GM23248 (cell line): Measurements from ENCODE around the gene ENTPD2. TPM values are rescaled to one million over a fixed set of nuclear protein-coding genes. Genes with fewer than 3 reads are reported as not detected.

ENCODE experiments used
- DNase-seq: peaks from one replicate; pipeline ENCODE4 v3.0.0-alpha.2; 2015
- H2AFZ ChIP-seq: fragments of 200-600 bp; sonication (generic); 2 replicates; pipeline ENCODE4 v1.6.1; 2016; ENCODE audit warnings: antibody characterized with exemption
- H3F3A ChIP-seq: fragments of 200-600 bp; sonication (generic); 2 replicates; pipeline ENCODE4 v1.6.1; 2016; ENCODE audit warnings: mild to moderate bottlenecking, antibody characterized with exemption, mixed run types; ENCODE audit not compliant: insufficient read depth
- H3K27ac ChIP-seq: fragments of 200-600 bp; sonication (generic); 2 replicates; pipeline ENCODE4 v1.5.1; 2016; ENCODE audit warnings: mild to moderate bottlenecking
- H3K27me3 ChIP-seq: fragments of 200-600 bp; sonication (generic); replicated peaks from 2 replicates; pipeline ENCODE4 v1.6.1; 2016; ENCODE audit warnings: mild to moderate bottlenecking; ENCODE audit not compliant: insufficient read depth
- H3K36me3 ChIP-seq: fragments of 200-600 bp; sonication (generic); 2 replicates; pipeline ENCODE4 v1.6.1; 2016; ENCODE audit warnings: low read depth, mild to moderate bottlenecking
- H3K4me1 ChIP-seq: fragments of 200-600 bp; sonication (generic); 2 replicates; pipeline ENCODE4 v1.6.1; 2016; ENCODE audit warnings: mild to moderate bottlenecking; ENCODE audit not compliant: insufficient read depth
- H3K4me2 ChIP-seq: fragments of 200-600 bp; sonication (generic); one replicate; pipeline ENCODE4 v1.6.1; 2016; ENCODE audit warnings: mild to moderate bottlenecking; ENCODE audit not compliant: unreplicated experiment
- H3K4me3 ChIP-seq: fragments of 200-600 bp; sonication (generic); 2 replicates; pipeline ENCODE4 v1.5.1; 2016; ENCODE audit warnings: mild to moderate bottlenecking
- H3K79me2 ChIP-seq: fragments of 200-600 bp; sonication (generic); 2 replicates; pipeline ENCODE4 v1.6.1; 2016; ENCODE audit warnings: mild to moderate bottlenecking; ENCODE audit not compliant: insufficient read depth
- H3K9ac ChIP-seq: fragments of 200-600 bp; sonication (generic); 2 replicates; pipeline ENCODE4 v1.6.1; 2016; ENCODE audit warnings: mild to moderate bottlenecking
- H3K9me2 ChIP-seq: fragments of 200-600 bp; sonication (generic); 2 replicates; pipeline ENCODE4 v1.6.1; 2016; ENCODE audit warnings: mixed run types, mild to moderate bottlenecking, moderate library complexity; ENCODE audit not compliant: insufficient read depth
- H3K9me3 ChIP-seq: fragments of 200-600 bp; sonication (generic); one replicate; pipeline ENCODE4 v1.6.1; 2017; ENCODE audit warnings: low read depth
- H4K20me1 ChIP-seq: fragments of 200-600 bp; sonication (generic); 2 replicates; pipeline ENCODE4 v1.6.0; 2016; ENCODE audit not compliant: insufficient read depth
- EZH2 ChIP-seq: fragments of 200-600 bp; sonication (generic); IDR thresholded peaks from 2 replicates; pipeline ENCODE4 v1.6.1; 2018; ENCODE audit warnings: antibody characterized with exemption, mild to moderate bottlenecking; ENCODE audit not compliant: insufficient read depth, poor library complexity, severe bottlenecking
- EZH2phosphoT487 ChIP-seq: fragments of 200-600 bp; sonication (generic); IDR thresholded peaks from 2 replicates; pipeline ENCODE4 v1.6.1; 2018; ENCODE audit warnings: antibody characterized with exemption, moderate library complexity, mild to moderate bottlenecking, low read depth; ENCODE audit not compliant: insufficient read depth
- WGBS, 2 experiments: methylation state at CpG; one replicate each; pipeline ENCODE4 v1.1.6; 2015 to 2017; ENCODE audit warnings: low lambda C conversion rate in 2 of 2, low coverage in 1 of 2; ENCODE audit errors: missing lambda C conversion rate in 2 of 2; 5-methylcytosine and 5-hydroxymethylcytosine counted together
- in situ Hi-C: fragments of 300-500 bp; cut with MboI; formaldehyde crosslinking; loops from 2 replicates; pipeline ENCODE4 v1.15.0; 2020
- polyA plus RNA-seq: library from polyadenylated mRNA; unstranded; fragments of >200 nt; fragmentation: Nextera tagmentation; extraction: Ambion mirVana; gene quantifications from 2 replicates; pipeline ENCODE4 v1.2.1, GENCODE V29; 2016
- total RNA-seq: library from RNA; depleted of rRNA; stranded (reverse); fragments of >200 nt; shearing (Covaris generic); gene quantifications from 2 replicates; pipeline ENCODE4 v1.2.3, GENCODE V29; 2014

The ENTPD2 gene
- total and polyA plus RNA-seq, 2 experiments from 2014 or later = not detected

- peak overlapping the region; percentile 70 for H3K9ac ChIP-seq
- peaks cover 9% of the 10 kb centered on the region for H3K27me3 ChIP-seq
- in situ Hi-C loops = no loop called here
- TF ChIP-seq EZH2phosphoT487 (no peak), EZH2 (no peak)
- no peaks in the 10 kb centered on the region for H3F3A ChIP-seq
- no peaks in the 10 kb centered on the region for H3K9me2 ChIP-seq
- no peaks in the 10 kb centered on the region; the same call in 1 of the 2 replicates for H4K20me1 ChIP-seq
- DNase-seq = peak; percentile 80
- H3K27ac ChIP-seq = no peak overlapping the region
- peak overlapping the region; percentile 93 for H2AFZ ChIP-seq
- peaks cover 25% of the 10 kb centered on the region for H3K79me2 ChIP-seq
- H3K4me1 ChIP-seq = peaks cover 8% of the 10 kb centered on the region; the same call in 1 of the 2 replicates
- H3K9me3 ChIP-seq = no peaks in the 10 kb centered on the region
- 5% methylated on average over 73 to 89 of the region's 96 CpGs for WGBS, 2 experiments
- no peaks in the 10 kb centered on the region for H3K36me3 ChIP-seq
- H3K4me2 ChIP-seq = peak overlapping the region; percentile 95
- H3K4me3 ChIP-seq = peak overlapping the region; percentile 87
These were observed 8.4 kb downstream of the ENTPD2 start for GRCh38 chr9:137045294-137046087.

GRCh38 chr9:137044502-137045177 is 9.2 kb downstream of the ENTPD2 start:
- DNase-seq = peak; percentile 36
- Histone ChIP-seq H4K20me1 (no peaks in the 10 kb centered on the region; the same call in 1 of the 2 replicates), H3K4me3 (peak overlapping the region; percentile 87), H2AFZ (no peak overlapping the region), H3K9me3 (no peaks in the 10 kb centered on the region), H3K36me3 (no peaks in the 10 kb centered on the region), H3K9me2 (no peaks in the 10 kb centered on the region), H3K79me2 (peaks cover 25% of the 10 kb centered on the region), H3K9ac (peak overlapping the region; percentile 70), H3K27ac (no peak overlapping the region), H3K4me2 (peak overlapping the region; percentile 89), H3F3A (no peaks in the 10 kb centered on the region), H3K4me1 (peaks cover 8% of the 10 kb centered on the region; the same call in 1 of the 2 replicates), H3K27me3 (peaks cover 8% of the 10 kb centered on the region)
- 53 to 56% methylated on average over 18 of the region's 18 CpGs for WGBS, 2 experiments
- in situ Hi-C loops = no loop called here
- TF ChIP-seq EZH2phosphoT487 (no peak), EZH2 (no peak)

- Histone ChIP-seq H4K20me1 (no peaks in the 10 kb centered on the region; the same call in 1 of the 2 replicates), H3F3A (no peaks in the 10 kb centered on the region), H3K9me2 (no peaks in the 10 kb centered on the region), H3K9me3 (no peaks in the 10 kb centered on the region), H3K27ac (no peak overlapping the region), H3K36me3 (no peaks in the 10 kb centered on the region), H3K4me3 (no peak overlapping the region; the same call in 1 of the 2 replicates), H3K4me2 (peak overlapping the region; percentile 89), H2AFZ (no peak overlapping the region), H3K27me3 (peaks cover 2% of the 10 kb centered on the region; the same call in 1 of the 2 replicates), H3K9ac (peak overlapping the region; percentile 70; the same call in 1 of the 2 replicates), H3K79me2 (peaks cover 25% of the 10 kb centered on the region), H3K4me1 (peaks cover 8% of the 10 kb centered on the region; the same call in 1 of the 2 replicates)
- no peak for TF ChIP-seq EZH2
- DNase-seq = no peak
- in situ Hi-C loops = no loop called here
- WGBS, 2 experiments = 82 to 85% methylated on average over 12 of the region's 12 CpGs
These were observed 9.8 kb downstream of the ENTPD2 start for GRCh38 chr9:137044037-137044436.

GRCh38 chr9:137042751-137043727 is 10.8 kb downstream of the ENTPD2 start:
- Histone ChIP-seq H3K9ac (no peak overlapping the region), H3K79me2 (peaks cover 25% of the 10 kb centered on the region), H3K36me3 (no peaks in the 10 kb centered on the region), H3K9me3 (no peaks in the 10 kb centered on the region), H3K4me1 (peaks cover 8% of the 10 kb centered on the region; the same call in 1 of the 2 replicates), H3F3A (no peaks in the 10 kb centered on the region), H3K9me2 (no peaks in the 10 kb centered on the region), H2AFZ (no peak overlapping the region), H4K20me1 (no peaks in the 10 kb centered on the region; the same call in 1 of the 2 replicates), H3K4me2 (no peak overlapping the region), H3K4me3 (no peak overlapping the region), H3K27me3 (no peaks in the 10 kb centered on the region), H3K27ac (no peak overlapping the region)
- TF ChIP-seq EZH2 = no peak
- TF ChIP-seq EZH2phosphoT487 = no peak
- in situ Hi-C loops = no loop called here
- WGBS, 2 experiments = 86 to 92% methylated on average over 22 to 35 of the region's 36 CpGs
- DNase-seq = no peak
